Kidney (tissue), 14 donors: ENCODE measurements around the gene SLC9A4. TPM values are rescaled to one million over a fixed set of nuclear protein-coding genes. Genes with fewer than 3 reads are reported as not detected.
A peak's percentile ranks its signal among the peaks of the same experiment; 100 is the strongest.

Experiments
- DNase-seq, 5 donors: peaks; one replicate each; pipeline ENCODE4 v3.0.0-alpha.2; 2013 to 2020
- FAIRE-seq: peaks from 2 replicates; lab custom pipeline; 2012; peaks lifted over from hg19 to GRCh38; lab: Jason Lieb, UNC
- H3K27ac ChIP-seq, 2 donors: one replicate each; pipeline ENCODE4 v1.7.0; 2013; ENCODE audit warnings: low read depth in 2 of 2, low read length in 2 of 2, inconsistent platforms in 1 of 2
- H3K27me3 ChIP-seq: one replicate; pipeline ENCODE4 v1.7.1; 2013; ENCODE audit warnings: low read length, inconsistent platforms; ENCODE audit not compliant: control insufficient read depth, insufficient read depth
- H3K36me3 ChIP-seq, 3 donors: one replicate each; pipeline versions ENCODE4 v1.7.0 to v1.7.1; 2013; ENCODE audit warnings: low read length in 3 of 3, control low read depth in 1 of 3, inconsistent platforms in 1 of 3; ENCODE audit not compliant: insufficient read depth in 3 of 3, control insufficient read depth in 2 of 3
- H3K4me1 ChIP-seq, 3 donors: one replicate each; pipeline versions ENCODE4 v1.7.0 to v1.7.1; 2013; ENCODE audit warnings: low read length in 3 of 3, inconsistent platforms in 1 of 3, low read depth in 1 of 3; ENCODE audit not compliant: control insufficient read depth in 2 of 3, insufficient read depth in 2 of 3
- H3K4me3 ChIP-seq, 3 donors: one replicate each; pipeline versions ENCODE4 v1.7.0 to v1.8.1; 2013; ENCODE audit warnings: low read length in 3 of 3, control low read depth in 1 of 3, inconsistent platforms in 1 of 3
- H3K9ac ChIP-seq, 3 donors: one replicate each; pipeline versions ENCODE4 v1.7.0 to v1.7.1; 2013; ENCODE audit warnings: low read length in 3 of 3, control low read depth in 1 of 3, inconsistent platforms in 1 of 3
- H3K9me3 ChIP-seq, 3 donors: one replicate each; pipeline versions ENCODE4 v1.7.0 to v1.7.1; 2013; ENCODE audit warnings: low read length in 3 of 3, control low read depth in 1 of 3, inconsistent platforms in 1 of 3; ENCODE audit not compliant: control insufficient read depth in 2 of 3, insufficient read depth in 1 of 3
- intact Hi-C: fragments of 100-400 bp; cut with DNase I; formaldehyde crosslinking; loops from one replicate; pipeline ENCODE4 v1.11.1; 2022
- polyA plus RNA-seq: library from polyadenylated mRNA; stranded (reverse); fragments of 350-450 nt; fragmentation: Illumina TruSeq; extraction: RNeasy Lipid Tissue Mini Kit (QIAGEN cat#74804); gene quantifications from one replicate; pipeline ENCODE4 v1.2.3, GENCODE V29; 2014; ENCODE audit warnings: low read depth, low replicate concordance; ENCODE audit not compliant: insufficient read depth
- total RNA-seq: library from RNA; stranded (reverse); fragmentation: NEBNext Ultra II Directional; extraction: Animal tissue kit (Norgen Biotek cat#: 25700); gene quantifications from one replicate; pipeline ENCODE4 v1.2.1, GENCODE V29; 2021
- TF ChIP-seq, protein P1 (sequence below): IDR thresholded peaks from 3 replicates; pipeline ENCODE4 v1.5.1; 2012; ENCODE audit warnings: mild to moderate bottlenecking, moderate library complexity, borderline replicate concordance; ENCODE audit not compliant: insufficient read depth; ENCODE audit errors: extremely low read depth
- donor health status: control.
- donor health status: control.
- donor health status: control.
- donor health status: control.
- donor health status: control.
- donor health status: DM: yes; HTN: yes; CAD: no.
- donor health status: Normal renal cell carcinoma (clear cell type).

The SLC9A4 gene
- total and polyA plus RNA-seq, 2 donors from 2014 or later = 2.8 to 10.3 TPM

DNA sequence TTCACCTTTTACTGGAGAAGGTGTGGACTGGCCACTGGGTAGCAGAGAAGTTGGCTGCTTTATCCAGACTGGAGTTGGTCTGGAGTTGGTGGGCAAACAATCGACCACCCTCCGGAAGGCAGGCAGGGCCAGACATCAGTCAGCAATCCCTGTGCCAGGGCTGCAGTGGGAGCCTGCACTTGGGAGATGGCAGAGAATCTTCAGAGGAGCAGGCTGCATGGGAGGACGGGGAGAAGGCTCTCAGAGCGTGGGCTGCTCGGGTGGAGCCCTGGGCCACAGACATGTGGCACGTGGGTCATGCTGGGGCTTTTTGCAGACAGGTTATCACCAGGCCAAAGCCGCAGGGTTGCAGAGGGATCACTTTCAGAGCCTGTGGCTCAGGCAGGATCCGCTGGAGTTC, 29.6 kb downstream of the SLC9A4 start:
- H3K9me3 ChIP-seq = no peaks in the 10 kb centered on the region
- H3K27ac ChIP-seq = no peak overlapping the region
- intact Hi-C loops = no loop called here
- no peaks in the 10 kb centered on the region for H3K27me3 ChIP-seq
- DNase-seq (no peak), FAIRE-seq (no peak)
- TF ChIP-seq, protein P1, sequence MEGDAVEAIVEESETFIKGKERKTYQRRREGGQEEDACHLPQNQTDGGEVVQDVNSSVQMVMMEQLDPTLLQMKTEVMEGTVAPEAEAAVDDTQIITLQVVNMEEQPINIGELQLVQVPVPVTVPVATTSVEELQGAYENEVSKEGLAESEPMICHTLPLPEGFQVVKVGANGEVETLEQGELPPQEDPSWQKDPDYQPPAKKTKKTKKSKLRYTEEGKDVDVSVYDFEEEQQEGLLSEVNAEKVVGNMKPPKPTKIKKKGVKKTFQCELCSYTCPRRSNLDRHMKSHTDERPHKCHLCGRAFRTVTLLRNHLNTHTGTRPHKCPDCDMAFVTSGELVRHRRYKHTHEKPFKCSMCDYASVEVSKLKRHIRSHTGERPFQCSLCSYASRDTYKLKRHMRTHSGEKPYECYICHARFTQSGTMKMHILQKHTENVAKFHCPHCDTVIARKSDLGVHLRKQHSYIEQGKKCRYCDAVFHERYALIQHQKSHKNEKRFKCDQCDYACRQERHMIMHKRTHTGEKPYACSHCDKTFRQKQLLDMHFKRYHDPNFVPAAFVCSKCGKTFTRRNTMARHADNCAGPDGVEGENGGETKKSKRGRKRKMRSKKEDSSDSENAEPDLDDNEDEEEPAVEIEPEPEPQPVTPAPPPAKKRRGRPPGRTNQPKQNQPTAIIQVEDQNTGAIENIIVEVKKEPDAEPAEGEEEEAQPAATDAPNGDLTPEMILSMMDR = no peak
- H3K9ac ChIP-seq = no peak overlapping the region
- H3K4me3 ChIP-seq = no peak overlapping the region
- peaks cover 0 to 2% (median 0%) of the 10 kb centered on the region in 3 donors for H3K4me1 ChIP-seq
- H3K36me3 ChIP-seq = no peaks in the 10 kb centered on the region

GRCh38 chr2:102504833-102505232, 31.8 kb downstream of the SLC9A4 start:
- no peak for FAIRE-seq
- no peak overlapping the region for H3K4me3 ChIP-seq
- TF ChIP-seq, protein P1 = no peak
- no peaks in the 10 kb centered on the region for H3K9me3 ChIP-seq
- H3K4me1 ChIP-seq = peaks cover 0 to 2% (median 0%) of the 10 kb centered on the region in 3 donors
- intact Hi-C loops = no loop called here
- no peaks in the 10 kb centered on the region for H3K36me3 ChIP-seq
- H3K9ac ChIP-seq = no peak overlapping the region
- DNase-seq = no peak
- no peak overlapping the region for H3K27ac ChIP-seq
- no peaks in the 10 kb centered on the region for H3K27me3 ChIP-seq

GRCh38 chr2:102505290-102505689, 32.3 kb downstream of the SLC9A4 start:
- TF ChIP-seq, protein P1 = no peak
- DNase-seq = peak in 3 of 5 donors; percentile 19 to 76 (median 70)
- intact Hi-C loops = no loop called here
- Histone ChIP-seq H3K4me1 (no peaks in the 10 kb centered on the region), H3K36me3 (no peaks in the 10 kb centered on the region), H3K4me3 (no peak overlapping the region), H3K27ac (no peak overlapping the region), H3K27me3 (no peaks in the 10 kb centered on the region), H3K9me3 (no peaks in the 10 kb centered on the region), H3K9ac (no peak overlapping the region)
- no peak for FAIRE-seq

DNA sequence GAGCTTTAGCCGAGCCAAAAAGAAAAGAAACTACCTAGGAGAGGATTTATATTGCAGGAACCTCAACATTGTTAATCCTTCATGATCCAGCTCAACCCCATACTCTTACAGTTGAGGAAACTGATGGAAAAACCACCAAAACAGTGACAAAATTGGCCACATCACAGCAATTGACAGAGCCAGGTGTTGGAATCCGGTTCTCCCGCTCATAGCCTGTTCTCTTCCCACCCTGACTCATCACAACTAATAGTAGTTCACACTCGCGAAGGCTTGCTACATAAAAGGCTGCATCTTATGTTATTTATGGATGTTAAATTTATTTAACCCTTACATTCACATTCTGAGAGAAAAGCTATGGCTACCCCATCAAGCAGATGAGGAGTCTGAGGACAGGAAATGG, 33.7 kb downstream of the SLC9A4 start:
- no peak overlapping the region for H3K9ac ChIP-seq
- intact Hi-C loops = no loop called here

More for the DNA sequence above, 33.7 kb downstream of the SLC9A4 start:
- Histone ChIP-seq H3K27me3 (no peaks in the 10 kb centered on the region), H3K27ac (no peak overlapping the region), H3K9me3 (no peaks in the 10 kb centered on the region), H3K36me3 (no peaks in the 10 kb centered on the region), H3K4me3 (no peak overlapping the region), H3K4me1 (no peaks in the 10 kb centered on the region)
- no peak for DNase-seq
- no peak for FAIRE-seq
- TF ChIP-seq, protein P1 = no peak
